ENCODE results near the gene GALNT18.

GALNT18 gene

DNA sequence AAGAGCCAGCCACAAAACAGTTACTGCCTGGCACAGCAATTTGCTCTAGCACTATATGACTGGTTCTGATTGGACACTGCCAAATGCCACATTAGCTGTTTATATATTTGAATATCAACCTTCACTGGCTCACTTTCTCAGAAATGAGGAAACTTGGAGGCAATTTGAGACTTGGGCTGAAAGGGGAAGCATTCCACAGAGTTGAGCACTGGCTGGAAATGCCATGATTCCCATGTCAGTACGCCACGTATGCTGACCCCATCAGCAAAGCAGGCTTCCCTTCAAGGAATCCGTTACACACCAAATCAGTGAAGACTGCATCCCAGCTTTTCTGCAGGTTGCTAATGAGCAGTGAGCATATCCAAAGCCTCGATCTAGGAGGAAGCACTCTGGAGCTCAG lies 34.7 kb downstream of the GALNT18 start:
- DNase-seq (ENCODE audit: low read depth in 2 of 2) = no peak

DNA sequence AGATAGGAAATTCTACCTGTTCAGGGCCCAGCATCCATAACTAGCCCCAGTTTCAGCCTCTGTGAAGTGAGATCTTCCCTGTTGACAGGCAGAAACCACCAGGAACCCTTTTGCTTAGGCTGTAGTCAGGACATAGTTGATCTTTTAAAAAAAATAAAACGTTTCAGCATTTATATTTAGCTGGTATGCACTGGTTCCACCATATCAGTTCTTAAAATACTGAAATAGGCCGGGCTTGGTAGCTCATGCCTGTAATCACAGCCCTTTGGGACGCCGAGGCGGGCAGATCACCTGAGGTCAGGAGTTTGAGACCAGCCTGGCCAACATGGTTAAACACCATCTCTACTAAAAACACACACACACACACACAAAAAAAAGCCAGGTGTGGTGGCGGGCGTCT lies 35.3 kb downstream of the GALNT18 start:
- no peak for DNase-seq (ENCODE audit: low read depth in 2 of 2)

DNA sequence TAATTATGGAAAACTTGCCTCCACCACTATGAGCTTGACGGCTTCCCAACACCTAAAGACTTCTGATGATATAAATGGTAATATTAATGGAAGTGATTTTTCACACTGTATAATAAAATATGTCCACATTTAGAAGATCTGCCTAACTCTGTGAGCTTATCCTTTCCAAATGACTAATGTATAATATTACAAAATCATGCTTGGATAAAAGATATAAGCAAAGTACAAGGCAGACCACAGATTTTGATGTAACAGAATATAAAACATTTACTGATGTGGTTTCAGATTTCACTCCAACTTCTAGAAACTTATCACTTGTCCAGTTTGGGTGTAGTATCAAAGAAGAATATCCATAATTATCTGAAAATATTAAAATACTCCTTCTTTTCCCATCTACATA lies 36.9 kb downstream of the GALNT18 start:
- no peak for DNase-seq (ENCODE audit: low read depth in 2 of 2)

DNA sequence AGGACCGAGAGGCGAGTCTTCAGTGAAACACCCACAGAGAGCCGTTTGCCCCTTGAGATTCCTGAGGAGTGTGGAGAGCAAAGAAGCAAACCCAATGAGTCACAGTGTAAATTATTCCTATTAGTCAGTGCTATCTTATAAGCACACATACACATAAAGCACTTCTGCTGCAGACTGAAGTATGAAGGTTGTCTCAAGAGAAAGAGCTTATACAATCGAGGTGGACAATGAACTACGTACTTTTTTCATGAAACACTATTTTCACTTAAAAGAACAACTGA lies 37.3 kb downstream of the GALNT18 start:
- no peak for DNase-seq (ENCODE audit: low read depth in 2 of 2)

DNA sequence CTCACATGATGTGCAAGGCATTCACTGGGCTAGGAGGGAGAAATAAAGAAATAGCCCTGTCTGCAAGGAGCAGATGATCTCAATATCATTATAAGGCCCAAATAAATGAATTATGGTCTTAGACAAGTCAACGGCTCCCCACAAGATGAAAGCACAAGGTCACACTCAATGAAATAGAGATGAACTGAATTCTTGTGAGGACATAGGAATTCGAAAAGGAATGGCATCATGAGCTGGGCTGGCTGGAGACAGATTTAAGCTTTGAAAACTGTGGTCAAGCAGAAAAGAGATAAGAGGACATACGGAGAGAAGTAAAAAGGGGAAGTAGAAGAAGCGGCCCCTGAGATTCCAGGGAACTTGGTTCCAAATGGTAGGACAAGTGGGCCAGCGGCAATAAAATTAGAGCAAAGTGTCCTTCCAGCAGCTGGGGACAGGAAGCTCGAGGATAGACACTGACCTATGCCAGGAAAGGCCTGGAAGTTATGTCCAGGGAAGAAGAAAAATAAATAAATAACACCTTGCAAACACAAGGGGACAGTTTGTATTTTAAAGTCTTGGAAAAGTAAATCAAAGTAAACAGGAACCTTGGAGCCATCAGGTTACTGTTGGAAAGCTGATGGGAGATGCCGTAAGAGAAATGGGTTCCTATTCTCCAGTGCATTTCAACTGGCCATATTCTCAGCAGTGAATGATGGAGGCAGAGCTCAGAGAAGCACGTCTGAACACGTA lies 37.8 kb downstream of the GALNT18 start:
- no peak for DNase-seq (ENCODE audit: low read depth in 2 of 2)

DNA sequence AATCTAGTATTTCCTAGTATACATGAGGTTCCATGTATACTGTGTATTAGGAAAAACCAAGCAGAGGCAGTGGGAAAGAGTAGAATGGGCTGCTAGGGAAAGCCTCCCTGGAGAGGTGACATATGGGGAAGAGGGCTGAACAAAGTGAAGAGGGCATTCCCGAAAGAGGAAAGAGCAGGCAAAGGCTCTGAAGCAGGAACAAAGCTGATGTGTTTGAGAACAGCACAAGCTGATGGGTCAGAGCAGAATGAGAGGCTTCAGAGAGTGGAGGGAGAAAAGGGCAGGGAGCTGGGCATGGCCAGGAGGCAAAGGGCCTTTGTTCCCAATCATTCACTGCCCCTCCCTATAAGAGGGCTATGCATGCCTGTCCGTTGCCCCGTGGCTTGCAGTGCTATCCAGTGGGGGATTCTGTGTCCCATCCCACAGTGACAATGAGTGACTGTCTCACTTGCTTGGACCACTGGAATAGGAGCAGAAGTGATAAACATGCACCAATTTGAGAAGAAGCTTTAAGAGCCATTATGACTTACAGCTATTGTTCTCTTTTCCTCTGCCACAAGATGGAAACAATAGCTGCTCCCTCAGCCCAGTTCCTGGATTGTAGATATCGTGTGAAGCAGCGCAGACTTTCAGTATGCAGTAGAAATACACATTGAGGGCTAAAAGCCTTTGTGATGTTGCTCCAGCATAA lies 39.6 kb downstream of the GALNT18 start:
- DNase-seq (ENCODE audit: low read depth in 2 of 2) = no peak

DNA sequence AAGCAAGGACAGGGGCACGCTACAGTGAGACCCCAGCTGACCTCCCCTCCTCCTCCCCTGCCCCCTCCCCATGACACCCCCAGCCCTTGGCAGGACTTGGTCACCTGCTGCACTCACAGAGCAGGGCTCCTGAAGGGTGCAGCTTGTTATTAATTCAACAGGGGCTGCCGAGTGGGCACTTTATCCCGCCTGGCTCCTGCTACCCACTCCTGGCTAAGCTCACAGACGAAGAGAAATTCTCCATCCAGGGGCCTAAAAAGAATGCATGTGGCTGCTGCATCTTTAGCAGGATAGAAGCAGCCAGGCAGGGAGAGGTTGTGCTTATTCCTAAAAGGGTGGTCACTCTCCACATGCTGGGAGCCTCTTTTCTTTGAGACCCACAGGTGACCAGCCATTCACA lies 40.3 kb downstream of the GALNT18 start:
- no peak for DNase-seq (ENCODE audit: low read depth in 2 of 2)

DNA sequence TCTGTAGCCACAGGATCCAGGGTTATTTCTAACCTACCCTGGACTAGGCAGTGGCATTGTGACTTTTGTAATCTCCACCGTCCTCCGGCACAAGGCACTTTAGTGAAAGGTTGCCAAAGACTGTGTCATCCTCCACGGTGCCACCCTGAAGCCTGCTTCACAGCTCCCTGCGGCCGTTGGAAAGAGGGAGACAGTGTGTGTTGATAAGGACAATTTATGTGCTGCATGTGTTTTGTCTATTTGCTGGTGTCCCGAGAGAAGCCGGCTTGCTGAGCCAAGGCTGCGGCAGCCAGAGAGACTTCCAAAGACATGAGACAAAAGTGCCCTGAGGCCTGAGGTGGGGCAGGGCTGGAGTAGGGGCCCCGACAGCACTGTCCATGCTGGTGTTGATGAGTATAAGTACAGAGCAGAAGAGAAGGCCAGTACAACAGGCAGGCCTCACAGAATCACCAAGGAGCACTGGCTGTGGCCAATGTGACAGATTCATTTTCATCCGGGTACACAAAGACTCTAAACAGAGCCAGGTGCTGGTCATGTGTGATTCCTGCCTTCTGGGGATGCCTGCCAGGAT lies 40.9 kb downstream of the GALNT18 start:
- DNase-seq (ENCODE audit: low read depth in 2 of 2) = no peak

DNA sequence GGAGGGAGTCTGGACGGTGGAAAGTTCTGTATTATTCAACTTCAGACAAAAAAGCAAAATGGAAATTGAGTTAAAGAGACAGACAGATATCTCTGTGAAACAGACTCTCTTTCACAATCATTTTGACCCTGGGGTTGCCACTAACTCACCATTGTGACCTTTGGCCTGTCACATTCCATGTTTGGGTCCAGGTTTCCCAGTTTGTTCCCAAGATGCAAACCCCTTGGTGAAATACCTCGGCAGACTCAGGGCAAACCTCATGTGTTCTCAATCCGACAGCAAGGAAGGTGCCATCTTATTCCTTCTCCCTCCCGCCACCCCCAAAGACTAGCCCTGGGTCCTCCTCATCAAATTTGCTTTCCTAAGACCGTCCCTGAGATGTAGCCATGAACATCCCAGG lies 41.8 kb downstream of the GALNT18 start:
- DNase-seq (ENCODE audit: low read depth in 2 of 2) = no peak

DNA sequence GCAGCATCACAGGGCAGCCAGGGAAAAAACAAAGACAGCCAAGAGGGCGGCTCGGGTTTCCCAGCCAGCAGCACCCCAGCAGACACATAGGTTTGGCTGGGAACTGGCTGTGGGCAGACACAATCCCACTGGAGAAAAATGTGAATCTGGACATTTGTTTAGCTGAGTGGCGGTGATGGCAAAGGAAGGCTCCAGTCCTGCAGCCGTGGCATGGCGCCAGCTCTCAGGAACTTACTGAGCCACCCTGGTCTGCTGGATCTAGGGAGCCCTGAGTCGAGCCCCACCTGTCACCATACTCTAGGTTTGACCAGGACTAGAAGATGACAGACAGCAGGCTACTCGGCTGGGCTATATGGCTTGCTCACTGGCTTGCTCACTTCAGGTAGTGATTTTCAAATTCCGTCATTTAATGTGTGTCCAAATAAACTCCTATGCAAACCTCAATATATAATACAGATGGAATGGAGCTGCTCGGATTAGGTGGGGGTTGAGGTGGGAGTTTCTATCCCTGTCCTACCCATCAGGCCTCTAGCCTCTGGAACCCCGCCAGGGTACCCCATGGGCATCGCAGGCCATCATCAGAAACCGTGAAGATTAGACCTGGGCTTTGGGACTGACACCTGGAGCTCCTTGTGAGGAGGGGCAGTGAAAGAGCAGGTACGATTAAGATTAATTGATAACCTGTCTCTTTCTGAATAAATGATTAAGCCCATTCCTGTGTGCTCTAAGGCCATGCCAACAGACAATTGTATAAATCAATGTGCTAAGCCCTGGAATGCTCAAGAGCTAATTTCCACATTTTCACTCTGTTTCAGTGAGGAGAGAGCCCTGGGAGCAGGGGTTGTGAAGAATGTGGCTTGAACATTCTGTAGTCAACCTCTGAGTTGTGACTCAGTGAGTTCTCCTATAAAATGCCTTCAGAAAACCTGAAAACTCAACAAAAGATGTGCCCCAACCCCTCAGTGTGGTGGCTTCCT lies 42.5 kb downstream of the GALNT18 start:
- DNase-seq (ENCODE audit: low read depth in 2 of 2) = no peak

DNA sequence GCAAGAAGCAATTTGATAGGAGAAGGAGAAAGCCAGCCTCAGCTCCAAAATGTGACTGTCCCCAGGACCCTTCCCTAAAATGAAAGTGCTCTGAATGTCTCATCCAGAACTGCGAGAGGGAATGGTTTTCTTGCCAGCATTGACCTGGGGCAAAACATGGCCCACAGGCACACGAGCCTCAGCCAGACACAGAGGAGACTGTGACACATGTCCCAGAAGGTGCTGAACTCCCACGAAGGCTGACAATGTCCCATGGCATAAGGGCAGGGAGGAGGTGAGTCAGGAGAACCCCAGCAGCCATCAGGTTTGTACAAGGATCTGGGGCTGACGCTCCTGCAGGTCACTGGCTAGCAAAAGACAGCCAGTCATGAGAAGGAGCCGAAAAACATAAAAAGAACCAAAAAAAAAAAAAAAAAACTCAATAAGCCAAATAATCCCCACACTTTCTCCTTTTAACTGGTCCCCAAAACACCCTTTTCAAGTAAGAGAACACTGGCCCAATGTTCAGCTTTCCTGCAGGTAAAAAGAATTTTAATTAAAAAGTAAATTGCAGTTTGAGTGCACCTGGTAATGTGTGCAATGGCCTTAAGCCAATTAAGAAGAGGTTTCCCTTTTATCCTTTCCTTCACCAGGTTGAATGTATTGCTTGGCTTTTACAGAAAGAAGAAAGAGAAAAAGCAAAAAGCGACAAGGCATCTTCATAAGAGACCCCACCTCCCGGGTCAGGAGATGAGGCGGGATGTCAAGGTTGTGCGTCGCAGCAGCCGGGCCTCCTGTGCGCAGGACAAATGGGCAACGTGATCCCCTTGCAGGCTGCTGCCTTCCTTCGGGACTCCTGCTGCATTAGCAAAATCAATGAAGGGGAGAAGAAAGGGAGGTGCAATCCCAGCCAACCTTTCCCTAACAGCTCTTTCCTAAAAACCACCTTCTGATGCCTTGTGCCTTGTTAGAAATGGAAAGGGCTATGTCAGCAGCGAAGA lies 43.6 kb downstream of the GALNT18 start:
- DNase-seq (ENCODE audit: low read depth in 2 of 2) = no peak

DNA sequence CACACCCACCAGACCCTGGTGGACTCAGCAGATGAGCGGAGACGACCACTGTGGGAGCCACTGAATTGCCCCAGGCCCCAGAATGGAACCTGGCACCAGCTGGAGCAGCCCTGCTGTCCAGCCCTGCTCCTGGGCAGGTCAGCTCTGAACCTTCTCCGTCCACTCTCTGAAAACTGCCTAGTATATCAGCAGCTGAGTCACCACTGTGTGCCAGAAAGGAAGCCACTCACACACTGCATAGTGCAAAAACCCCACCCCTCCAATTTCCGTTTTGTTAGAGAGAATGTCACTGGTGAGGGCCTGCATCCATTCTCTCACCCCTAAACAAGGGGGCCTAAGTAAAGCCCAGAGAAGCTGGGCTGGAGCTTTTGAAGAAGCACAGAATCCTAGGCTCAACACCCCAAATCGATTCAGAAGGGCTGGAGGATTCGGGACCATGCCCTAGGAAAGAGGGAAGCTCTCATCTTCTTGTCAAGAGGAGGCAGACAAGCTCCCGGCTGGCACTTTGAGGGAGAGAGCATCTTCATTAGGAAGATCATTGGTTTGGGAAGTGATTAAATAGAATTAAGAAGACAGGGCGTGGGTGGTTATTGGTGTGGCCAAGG lies 44.5 kb downstream of the GALNT18 start:
- DNase-seq (ENCODE audit: low read depth in 2 of 2) = no peak

DNA sequence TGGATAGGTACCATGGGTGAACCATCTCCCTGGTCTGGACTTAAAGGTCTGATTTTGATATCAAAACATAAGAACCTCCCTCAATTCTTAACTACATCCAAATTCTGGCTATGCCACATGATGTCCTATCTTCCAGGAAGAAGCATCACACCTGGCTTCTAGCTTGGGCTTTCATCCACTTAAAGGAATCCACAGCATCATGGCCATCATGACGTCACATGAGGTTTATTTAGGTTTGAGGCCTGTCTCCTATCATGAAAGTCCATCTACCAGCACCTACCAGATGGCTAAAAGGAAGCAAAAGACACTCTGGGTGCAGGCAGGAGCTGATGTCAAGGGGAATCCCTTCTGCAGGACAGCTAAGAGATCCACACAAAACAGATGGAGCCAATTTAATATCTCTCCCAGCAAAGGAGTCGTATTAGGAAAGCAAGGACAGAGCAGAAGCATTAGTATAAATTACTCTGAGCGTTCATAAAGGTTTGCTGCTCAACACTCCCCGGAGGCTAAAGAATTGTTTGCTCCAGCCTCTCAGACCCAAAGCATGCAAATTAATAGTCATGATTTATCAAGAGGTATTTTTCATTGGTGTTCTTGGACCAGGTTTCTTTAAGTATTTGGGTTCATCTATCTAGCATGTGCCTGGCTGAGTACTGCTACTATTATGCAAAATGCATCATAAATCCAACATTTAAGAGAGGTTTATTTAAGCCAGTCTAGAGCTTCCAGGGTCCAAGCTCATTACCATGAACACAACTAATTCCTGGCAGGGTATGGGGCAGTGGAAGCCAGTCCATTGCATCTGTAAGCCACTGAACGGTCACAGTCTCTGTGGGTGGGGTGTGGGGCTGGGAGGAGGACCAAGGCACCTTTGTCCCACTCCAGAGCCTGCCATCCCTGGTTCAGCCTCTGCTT lies 47.2 kb downstream of the GALNT18 start:
- no peak for DNase-seq (ENCODE audit: low read depth in 2 of 2)

DNA sequence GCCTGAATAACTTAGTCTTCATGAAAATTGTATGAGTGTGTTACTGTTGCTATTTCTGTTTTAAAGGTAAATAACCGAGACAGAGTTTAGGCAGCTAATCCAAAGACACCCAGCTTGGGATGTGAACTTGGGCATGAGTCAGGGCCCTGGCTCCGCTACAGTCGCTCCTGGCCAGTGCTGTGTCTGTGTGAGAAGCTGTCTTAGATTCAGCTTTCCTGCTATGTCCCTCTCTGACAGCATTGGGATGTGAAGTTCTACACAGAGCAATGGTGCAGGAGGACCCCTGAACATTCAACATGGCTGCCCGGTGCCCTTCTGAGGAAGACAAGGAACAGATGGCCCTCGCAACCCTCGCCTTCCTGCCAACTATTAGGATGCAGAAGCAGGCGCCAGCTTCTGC lies 49.4 kb downstream of the GALNT18 start:
- no peak for DNase-seq (ENCODE audit: low read depth in 2 of 2)

DNA sequence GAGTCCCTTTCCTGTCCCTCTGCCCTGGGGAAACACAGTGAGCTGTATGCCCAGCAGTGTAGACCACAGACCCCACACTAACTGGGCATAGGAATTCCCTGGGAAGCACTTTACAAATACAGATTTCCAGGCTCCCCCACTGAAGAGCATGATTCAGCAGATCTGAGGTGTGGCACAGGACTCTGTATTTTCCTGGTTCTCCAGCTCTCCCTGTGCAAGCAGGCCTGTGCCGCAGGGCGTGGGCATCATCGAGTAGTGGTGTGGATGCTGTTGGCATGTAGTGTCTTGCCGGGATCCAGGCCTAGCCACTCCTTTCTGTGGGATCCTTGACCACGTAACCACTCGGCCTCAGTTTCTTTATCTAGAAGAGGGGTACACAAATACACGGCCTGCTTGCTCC lies 49.9 kb downstream of the GALNT18 start:
- DNase-seq (ENCODE audit: low read depth in 2 of 2) = no peak

DNA sequence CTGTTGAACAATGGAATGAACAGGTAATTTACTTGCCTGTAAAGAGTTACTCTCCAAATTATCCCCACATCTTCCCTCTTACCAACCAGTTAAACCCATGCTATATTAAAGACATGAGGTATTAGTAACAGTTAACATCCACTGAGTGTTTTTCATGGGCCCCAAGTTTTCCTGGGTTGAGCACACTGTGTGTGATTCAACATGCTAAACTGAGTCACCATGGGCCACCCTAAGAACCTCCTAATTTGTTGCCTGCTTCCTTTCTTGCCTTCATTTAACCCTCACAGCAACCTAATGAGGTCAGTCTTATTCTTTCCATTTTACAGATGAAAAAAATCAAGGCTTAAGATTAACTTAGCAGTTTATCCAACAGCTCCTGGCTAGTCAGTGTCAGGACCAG lies 51.0 kb downstream of the GALNT18 start:
- DNase-seq (ENCODE audit: low read depth in 2 of 2) = no peak

DNA sequence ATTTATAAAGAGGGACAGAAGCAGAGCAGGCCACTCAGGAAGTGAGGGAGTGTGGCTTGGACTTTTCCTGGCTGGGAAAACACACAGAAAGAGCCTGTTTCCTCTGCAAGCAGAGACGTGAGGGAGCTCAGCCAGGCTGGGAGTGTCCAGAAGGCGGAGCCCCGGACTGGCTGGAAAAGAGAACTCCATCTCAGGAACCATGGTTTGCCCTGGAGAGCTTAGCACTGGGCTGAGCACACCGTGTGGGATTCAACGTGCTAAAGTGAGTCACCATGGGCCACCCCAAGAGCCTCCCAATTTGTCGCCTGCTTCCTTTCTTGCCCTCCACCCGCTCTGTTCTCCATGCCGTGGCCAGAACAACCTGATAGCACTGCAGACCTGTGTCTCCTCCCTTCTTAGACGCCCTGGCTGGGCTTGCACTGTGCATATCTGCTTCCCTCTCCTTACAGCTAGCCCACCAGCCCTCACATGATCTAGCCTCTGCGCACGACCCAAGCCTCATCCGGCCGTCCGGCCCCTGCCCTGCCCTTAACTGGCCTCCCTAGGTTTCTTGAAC lies 51.8 kb downstream of the GALNT18 start:
- DNase-seq (ENCODE audit: low read depth in 2 of 2) = no peak

DNA sequence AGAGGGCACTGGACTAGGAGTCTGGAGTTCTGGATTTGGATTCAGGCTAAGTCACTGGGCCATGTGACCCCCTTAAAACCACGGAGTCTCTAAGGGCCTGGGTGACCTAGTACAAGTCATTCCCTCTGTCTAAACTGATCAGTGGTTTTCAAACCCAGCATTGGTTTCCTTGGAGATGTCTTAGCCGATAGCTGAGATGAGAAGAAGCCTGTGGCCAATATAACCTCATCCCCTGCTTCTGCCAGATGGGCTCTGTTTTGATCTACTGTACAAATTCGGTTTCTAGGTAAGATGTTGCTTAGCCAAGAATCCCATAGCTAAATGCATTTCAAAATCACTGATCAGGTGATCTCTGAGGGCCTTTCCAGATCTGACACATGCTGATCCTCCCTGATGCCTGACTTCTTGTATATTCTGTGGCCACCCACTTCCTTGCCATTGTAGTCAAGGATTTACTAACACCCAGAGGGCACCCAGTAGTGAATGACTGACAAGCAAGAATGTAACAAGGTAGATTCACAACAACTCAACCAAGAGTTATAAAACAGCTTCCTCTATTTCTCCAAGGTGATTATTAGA lies 53.1 kb downstream of the GALNT18 start:
- DNase-seq (ENCODE audit: low read depth in 2 of 2) = no peak
